HepG2 (cell line): ENCODE results near the gene KIAA2012. TPM values are rescaled to one million over a fixed set of nuclear protein-coding genes. Genes with fewer than 3 reads are reported as not detected.

Source experiments
- ATAC-seq: fragments of 200-7000 bp; cut with Tn5 transposase; 3 replicates; pipeline ENCODE4 v1.9.1; 2020; ENCODE audit warnings: mild to moderate bottlenecking, moderate library complexity
- BruUV-seq: library from RNA; stranded (reverse); fragments of 400-500 nt; replicated peaks from 2 replicates; lab custom pipeline; 2021; lab: Mats Ljungman, UMichigan
- CTCF ChIA-PET: fragments of 300-600 bp; formaldehyde crosslinking; extraction: SDS; loops from one replicate; lab custom pipeline; 2021; ENCODE audit warnings: low total read pairs, inconsistent platforms, low intra/inter-chr PET ratio; lab: Yijun Ruan, JAX
- POLR2A ChIA-PET: fragments of 350-600 bp; sonication (Branson Sonifier 250); formaldehyde crosslinking; loops from one replicate; lab custom pipeline; 2020; ENCODE audit warnings: antibody characterized with exemption, inconsistent platforms; lab: Yijun Ruan, JAX
- DNase-seq: peaks from one replicate; pipeline ENCODE4 v3.0.0-alpha.2; 2015; ENCODE audit warnings: low spot score
- FAIRE-seq: peaks from 3 replicates; lab custom pipeline; 2011; peaks lifted over from hg19 to GRCh38; lab: Jason Lieb, UNC
- H2AFZ ChIP-seq: one replicate; pipeline ENCODE4 v1.6.1; 2011; ENCODE audit warnings: low read length, inconsistent platforms
- H3K27ac ChIP-seq: fragments of 300-600 bp; 3 replicates; pipeline ENCODE4 v1.8.0; 2011; ENCODE audit warnings: mixed run types, mild to moderate bottlenecking, mixed read lengths, low read length, inconsistent platforms; ENCODE audit not compliant: insufficient read depth; ENCODE audit errors: extremely low read length
- H3K27me3 ChIP-seq, 2 experiments: fragments of 200-600 bp in 1 of 2; 2 replicates in 1 of 2; 3 replicates in 1 of 2; pipeline versions ENCODE4 v1.6.0 to v1.8.0; 2011; ENCODE audit warnings: low read length in 2 of 2, mild to moderate bottlenecking in 2 of 2, moderate library complexity in 2 of 2, inconsistent platforms in 1 of 2; ENCODE audit not compliant: insufficient read depth in 2 of 2, control insufficient read depth in 1 of 2
- H3K36me3 ChIP-seq, 2 experiments: fragments of 200-600 bp in 1 of 2; replicated peaks in 1 of 2; 2 replicates in 1 of 2; 3 replicates in 1 of 2; pipeline versions ENCODE4 v1.5.1 to v1.8.0; 2011; ENCODE audit warnings: low read length in 2 of 2, inconsistent platforms in 1 of 2; ENCODE audit not compliant: insufficient read depth in 2 of 2, control insufficient read depth in 1 of 2
- H3K4me1 ChIP-seq: 2 replicates; pipeline ENCODE4 v1.5.1; 2012; ENCODE audit warnings: low read length, inconsistent platforms; ENCODE audit not compliant: insufficient read depth
- H3K4me2 ChIP-seq: 2 replicates; pipeline ENCODE4 v1.6.0; 2011; ENCODE audit warnings: low read depth, low read length, inconsistent platforms
- H3K4me3 ChIP-seq, 3 experiments: fragments of 200-600 bp in 1 of 3; sonication (generic), shearing (Covaris generic) in 1 of 3; replicated peaks in 1 of 3; 2 replicates each; pipeline ENCODE4 v1.5.1; 2011 to 2016; ENCODE audit warnings: low read length in 3 of 3, inconsistent platforms in 2 of 3, low read depth in 2 of 3, mild to moderate bottlenecking in 2 of 3, control low read depth in 1 of 3, mixed read lengths in 1 of 3; ENCODE audit not compliant: insufficient read depth in 1 of 3
- H3K79me2 ChIP-seq: one replicate; pipeline ENCODE4 v1.6.1; 2011; ENCODE audit warnings: low read length, inconsistent platforms; ENCODE audit not compliant: insufficient read depth
- H3K9ac ChIP-seq: 2 replicates; pipeline ENCODE4 v1.6.0; 2011; ENCODE audit warnings: mild to moderate bottlenecking, low read depth, low read length, inconsistent platforms; ENCODE audit not compliant: insufficient read depth
- H3K9me3 ChIP-seq: 2 replicates; pipeline ENCODE4 v1.5.1; 2012; ENCODE audit warnings: mild to moderate bottlenecking, low read length
- H4K20me1 ChIP-seq: 2 replicates; pipeline ENCODE4 v1.6.0; 2011; ENCODE audit warnings: inconsistent platforms, mild to moderate bottlenecking, low read length, moderate library complexity; ENCODE audit not compliant: insufficient read depth
- CC2D1A ChIP-seq: sonication (generic); formaldehyde crosslinking; IDR thresholded peaks from 2 replicates; pipeline ENCODE4 v1.8.1; 2023; ENCODE audit warnings: mild to moderate bottlenecking, missing genetic modification reagents
- FOXC1 ChIP-seq: sonication (generic); formaldehyde crosslinking; IDR thresholded peaks from 2 replicates; pipeline ENCODE4 v1.8.0; 2022; ENCODE audit warnings: mild to moderate bottlenecking, missing genetic modification reagents, borderline replicate concordance
- IRF2 ChIP-seq: IDR thresholded peaks from 2 replicates; pipeline ENCODE4 v1.6.1; 2018; ENCODE audit warnings: missing genetic modification reagents, missing compliant biosample characterization
- POGZ ChIP-seq: sonication (generic); formaldehyde crosslinking; IDR thresholded peaks from 2 replicates; pipeline ENCODE4 v1.4.0; 2020; ENCODE audit warnings: mild to moderate bottlenecking, missing genetic modification reagents
- SKIL ChIP-seq: sonication (generic); formaldehyde crosslinking; IDR thresholded peaks from 2 replicates; pipeline ENCODE4 v1.8.0; 2022; ENCODE audit warnings: missing genetic modification reagents, mild to moderate bottlenecking, moderate library complexity, borderline replicate concordance
- TMF1 ChIP-seq: sonication (generic); formaldehyde crosslinking; IDR thresholded peaks from 2 replicates; pipeline ENCODE4 v1.8.1; 2022; ENCODE audit warnings: low read depth, missing genetic modification reagents
- ZNF180 ChIP-seq: sonication (generic); formaldehyde crosslinking; IDR thresholded peaks from 2 replicates; pipeline ENCODE4 v1.4.0; 2020; ENCODE audit warnings: low read depth, missing genetic modification reagents, borderline replicate concordance
- ZNF747 ChIP-seq: sonication (generic); formaldehyde crosslinking; IDR thresholded peaks from 2 replicates; pipeline ENCODE4 v1.8.1; 2023; ENCODE audit warnings: missing genetic modification reagents, mild to moderate bottlenecking, borderline replicate concordance
- ZNF776 ChIP-seq: sonication (generic); formaldehyde crosslinking; IDR thresholded peaks from 2 replicates; pipeline ENCODE4 v1.4.0; 2020; ENCODE audit warnings: mild to moderate bottlenecking, missing genetic modification reagents
- WGBS: methylation state at CpG from one replicate; pipeline ENCODE4 v1.1.6; 2017; ENCODE audit warnings: low lambda C conversion rate; 5-methylcytosine and 5-hydroxymethylcytosine counted together
- in situ Hi-C: cut with HindIII; loops from 2 replicates; pipeline ENCODE4 v1.10.0; 2017; ENCODE audit warnings: low pct_unique_long_range_greater_than_20kb; ENCODE audit not compliant: extremely low pct_ligation_motif_present
- intact Hi-C: fragments of 100-400 bp; cut with micrococcal nuclease; formaldehyde crosslinking; loops from one replicate; pipeline ENCODE4 v1.10.0; 2022; ENCODE audit not compliant: unreplicated experiment
- polyA plus RNA-seq, 8 experiments: library from polyadenylated mRNA; depleted of rRNA in 3 of 8; stranded (reverse) in 7 of 8; unstranded in 1 of 8; fragments of >200 nt; fragmentation: Illumina TruSeq in 4 of 8; extraction: Trizol in 4 of 8; gene quantifications; 2 replicates each; pipeline versions ENCODE4 v1.2.1 to v1.2.3, GENCODE V29; 2011 to 2016; ENCODE audit warnings: low read depth in 4 of 8, missing spikeins in 1 of 8, mixed read lengths in 1 of 8; ENCODE audit not compliant: insufficient read depth in 1 of 8
- total RNA-seq, 5 experiments: library from RNA; depleted of rRNA; stranded (reverse); fragments of >200 nt; fragmentation: Illumina TruSeq; extraction: Trizol; gene quantifications; 2 replicates each; pipeline ENCODE4 v1.2.3, GENCODE V29; 2016; ENCODE audit warnings: low read depth in 1 of 5
- TF ChIP-seq, protein P1 (sequence below): sonication (generic); formaldehyde crosslinking; IDR thresholded peaks from 2 replicates; pipeline ENCODE4 v1.9.0; 2021; ENCODE audit warnings: missing genetic modification reagents, mild to moderate bottlenecking, borderline replicate concordance
- TF ChIP-seq, protein P2 (sequence below): IDR thresholded peaks from 2 replicates; pipeline ENCODE4 v1.6.1; 2018; ENCODE audit warnings: missing genetic modification reagents
- TF ChIP-seq, protein P3 (sequence below): sonication (generic); formaldehyde crosslinking; conservative IDR thresholded peaks from 2 replicates; pipeline ENCODE4 v1.4.0; 2020; ENCODE audit warnings: missing genetic modification reagents

Gene KIAA2012
- total and polyA plus RNA-seq, 2 of the 13 experiments (the other 11 are each of a cell fraction or from before 2014, with no cell fraction given) = not detected

GRCh38 chr2:202141329-202141947 lies 68.4 kb downstream of the KIAA2012 start:
- Histone ChIP-seq H3K36me3 (no peaks in the 10 kb centered on the region), H3K27me3 (peaks cover 2 to 10% of the 10 kb centered on the region in 2 experiments; a peak in 1 of 5 replicates), H3K4me2 (no peak overlapping the region), H4K20me1 (no peaks in the 10 kb centered on the region), H3K4me3 (no peak overlapping the region), H2AFZ (no peak overlapping the region), H3K27ac (no peak overlapping the region), H3K79me2 (no peaks in the 10 kb centered on the region), H3K9ac (no peak overlapping the region), H3K9me3 (no peaks in the 10 kb centered on the region), H3K4me1 (no peaks in the 10 kb centered on the region)
- WGBS = 47% methylated on average over 4 of the region's 4 CpGs
- CTCF ChIA-PET = no interaction called here
- FAIRE-seq = no peak
- BruUV-seq = no TSS peak
- POLR2A ChIA-PET = no interaction called here
- no peak for DNase-seq
- no peak for ATAC-seq
- intact Hi-C loops (no loop called here), in situ Hi-C loops (no loop called here)
- no peak for TF ChIP-seq POGZ (CRISPR knock-in tag)
- no peak for TF ChIP-seq CC2D1A (CRISPR knock-in tag)
- no peak for TF ChIP-seq FOXC1 (CRISPR knock-in tag)
- no peak for TF ChIP-seq TMF1 (CRISPR knock-in tag)
- TF ChIP-seq, protein P1, sequence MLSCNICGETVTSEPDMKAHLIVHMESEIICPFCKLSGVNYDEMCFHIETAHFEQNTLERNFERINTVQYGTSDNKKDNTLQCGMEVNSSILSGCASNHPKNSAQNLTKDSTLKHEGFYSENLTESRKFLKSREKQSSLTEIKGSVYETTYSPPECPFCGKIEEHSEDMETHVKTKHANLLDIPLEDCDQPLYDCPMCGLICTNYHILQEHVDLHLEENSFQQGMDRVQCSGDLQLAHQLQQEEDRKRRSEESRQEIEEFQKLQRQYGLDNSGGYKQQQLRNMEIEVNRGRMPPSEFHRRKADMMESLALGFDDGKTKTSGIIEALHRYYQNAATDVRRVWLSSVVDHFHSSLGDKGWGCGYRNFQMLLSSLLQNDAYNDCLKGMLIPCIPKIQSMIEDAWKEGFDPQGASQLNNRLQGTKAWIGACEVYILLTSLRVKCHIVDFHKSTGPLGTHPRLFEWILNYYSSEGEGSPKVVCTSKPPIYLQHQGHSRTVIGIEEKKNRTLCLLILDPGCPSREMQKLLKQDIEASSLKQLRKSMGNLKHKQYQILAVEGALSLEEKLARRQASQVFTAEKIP (CRISPR knock-in tag) = no peak
- TF ChIP-seq ZNF180 (CRISPR knock-in tag) = no peak
- TF ChIP-seq, protein P2, sequence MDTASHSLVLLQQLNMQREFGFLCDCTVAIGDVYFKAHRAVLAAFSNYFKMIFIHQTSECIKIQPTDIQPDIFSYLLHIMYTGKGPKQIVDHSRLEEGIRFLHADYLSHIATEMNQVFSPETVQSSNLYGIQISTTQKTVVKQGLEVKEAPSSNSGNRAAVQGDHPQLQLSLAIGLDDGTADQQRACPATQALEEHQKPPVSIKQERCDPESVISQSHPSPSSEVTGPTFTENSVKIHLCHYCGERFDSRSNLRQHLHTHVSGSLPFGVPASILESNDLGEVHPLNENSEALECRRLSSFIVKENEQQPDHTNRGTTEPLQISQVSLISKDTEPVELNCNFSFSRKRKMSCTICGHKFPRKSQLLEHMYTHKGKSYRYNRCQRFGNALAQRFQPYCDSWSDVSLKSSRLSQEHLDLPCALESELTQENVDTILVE = no peak
- no peak for TF ChIP-seq IRF2
- TF ChIP-seq, protein P3, sequence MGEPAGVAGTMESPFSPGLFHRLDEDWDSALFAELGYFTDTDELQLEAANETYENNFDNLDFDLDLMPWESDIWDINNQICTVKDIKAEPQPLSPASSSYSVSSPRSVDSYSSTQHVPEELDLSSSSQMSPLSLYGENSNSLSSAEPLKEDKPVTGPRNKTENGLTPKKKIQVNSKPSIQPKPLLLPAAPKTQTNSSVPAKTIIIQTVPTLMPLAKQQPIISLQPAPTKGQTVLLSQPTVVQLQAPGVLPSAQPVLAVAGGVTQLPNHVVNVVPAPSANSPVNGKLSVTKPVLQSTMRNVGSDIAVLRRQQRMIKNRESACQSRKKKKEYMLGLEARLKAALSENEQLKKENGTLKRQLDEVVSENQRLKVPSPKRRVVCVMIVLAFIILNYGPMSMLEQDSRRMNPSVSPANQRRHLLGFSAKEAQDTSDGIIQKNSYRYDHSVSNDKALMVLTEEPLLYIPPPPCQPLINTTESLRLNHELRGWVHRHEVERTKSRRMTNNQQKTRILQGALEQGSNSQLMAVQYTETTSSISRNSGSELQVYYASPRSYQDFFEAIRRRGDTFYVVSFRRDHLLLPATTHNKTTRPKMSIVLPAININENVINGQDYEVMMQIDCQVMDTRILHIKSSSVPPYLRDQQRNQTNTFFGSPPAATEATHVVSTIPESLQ (CRISPR knock-in tag) = no peak
- no peak for TF ChIP-seq ZNF747 (CRISPR knock-in tag)
- no peak for TF ChIP-seq SKIL (CRISPR knock-in tag)
- no peak for TF ChIP-seq ZNF776 (CRISPR knock-in tag)
